HCT116 (cell line): ENCODE data around the gene LRRK1.

Source experiments
- EZH2phosphoT487 ChIP-seq: fragments of 200-600 bp; IDR thresholded peaks from 2 replicates; pipeline ENCODE4 v1.6.1; 2018; ENCODE audit warnings: antibody characterized with exemption, borderline replicate concordance
- JUND ChIP-seq: IDR thresholded peaks from 2 replicates; pipeline ENCODE4 v1.6.1; 2012
- POLR2A ChIP-seq: IDR thresholded peaks from 2 replicates; pipeline ENCODE4 v1.7.0; 2011; ENCODE audit warnings: borderline replicate concordance; ENCODE audit not compliant: insufficient read depth, insufficient read length; ENCODE audit errors: extremely low read depth
- POLR2AphosphoS5 ChIP-seq: IDR thresholded peaks from 2 replicates; pipeline ENCODE4 v1.6.1; 2011; ENCODE audit warnings: mild to moderate bottlenecking, low read depth, low read length, moderate library complexity
- REST ChIP-seq: IDR thresholded peaks from 2 replicates; pipeline ENCODE4 v1.6.1; 2012; ENCODE audit warnings: low read depth
- SIN3A ChIP-seq: IDR thresholded peaks from 2 replicates; pipeline ENCODE4 v1.6.1; 2012; ENCODE audit warnings: low read depth
- SP1 ChIP-seq: IDR thresholded peaks from 2 replicates; pipeline ENCODE4 v1.6.1; 2012; ENCODE audit warnings: low read depth
- SRF ChIP-seq: IDR thresholded peaks from 2 replicates; pipeline ENCODE4 v1.6.1; 2012; ENCODE audit warnings: low read depth
- YY1 ChIP-seq: IDR thresholded peaks from 2 replicates; pipeline ENCODE4 v1.6.1; 2011; ENCODE audit warnings: low read length, low read depth, moderate library complexity, mild to moderate bottlenecking; ENCODE audit not compliant: insufficient replicate concordance; ENCODE audit errors: extremely low read depth
- ZFX ChIP-seq: fragments of 450-650 bp; IDR thresholded peaks from 2 replicates; pipeline ENCODE4 v1.6.1; 2017
- ZNF274 ChIP-seq: fragments of 200-500 bp; sonication (Bioruptor generic); IDR thresholded peaks from 2 replicates; pipeline ENCODE4 v1.6.1; 2014; ENCODE audit warnings: mild to moderate bottlenecking, low read depth, low read length, inconsistent platforms
- TF ChIP-seq, protein P1 (sequence below): IDR thresholded peaks from 2 replicates; pipeline ENCODE4 v1.6.1; 2012
- TF ChIP-seq, protein P2 (sequence below), 3 experiments: fragments of 200-600 bp in 1 of 3; sonication (generic) in 1 of 3; IDR thresholded peaks in 2 of 3; conservative IDR thresholded peaks in 1 of 3; 2 replicates each; pipeline ENCODE4 v1.5.1; 2012 to 2017; ENCODE audit warnings: low read depth in 2 of 3, low read length in 2 of 3, antibody characterized with exemption in 1 of 3, borderline replicate concordance in 1 of 3, control low read depth in 1 of 3, mild to moderate bottlenecking in 1 of 3, mixed read lengths in 1 of 3, mixed run types in 1 of 3, moderate library complexity in 1 of 3; ENCODE audit not compliant: insufficient read depth in 1 of 3

- TF ChIP-seq, protein P1, sequence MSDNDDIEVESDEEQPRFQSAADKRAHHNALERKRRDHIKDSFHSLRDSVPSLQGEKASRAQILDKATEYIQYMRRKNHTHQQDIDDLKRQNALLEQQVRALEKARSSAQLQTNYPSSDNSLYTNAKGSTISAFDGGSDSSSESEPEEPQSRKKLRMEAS: no peak
- TF ChIP-seq POLR2AphosphoS5 (no peak), JUND (no peak), SP1 (no peak), POLR2A (no peak), ZFX (peak; percentile 36), REST (no peak), SRF (no peak), SIN3A (no peak), ZNF274 (no peak), YY1 (no peak), EZH2phosphoT487 (no peak)
- TF ChIP-seq, protein P2, sequence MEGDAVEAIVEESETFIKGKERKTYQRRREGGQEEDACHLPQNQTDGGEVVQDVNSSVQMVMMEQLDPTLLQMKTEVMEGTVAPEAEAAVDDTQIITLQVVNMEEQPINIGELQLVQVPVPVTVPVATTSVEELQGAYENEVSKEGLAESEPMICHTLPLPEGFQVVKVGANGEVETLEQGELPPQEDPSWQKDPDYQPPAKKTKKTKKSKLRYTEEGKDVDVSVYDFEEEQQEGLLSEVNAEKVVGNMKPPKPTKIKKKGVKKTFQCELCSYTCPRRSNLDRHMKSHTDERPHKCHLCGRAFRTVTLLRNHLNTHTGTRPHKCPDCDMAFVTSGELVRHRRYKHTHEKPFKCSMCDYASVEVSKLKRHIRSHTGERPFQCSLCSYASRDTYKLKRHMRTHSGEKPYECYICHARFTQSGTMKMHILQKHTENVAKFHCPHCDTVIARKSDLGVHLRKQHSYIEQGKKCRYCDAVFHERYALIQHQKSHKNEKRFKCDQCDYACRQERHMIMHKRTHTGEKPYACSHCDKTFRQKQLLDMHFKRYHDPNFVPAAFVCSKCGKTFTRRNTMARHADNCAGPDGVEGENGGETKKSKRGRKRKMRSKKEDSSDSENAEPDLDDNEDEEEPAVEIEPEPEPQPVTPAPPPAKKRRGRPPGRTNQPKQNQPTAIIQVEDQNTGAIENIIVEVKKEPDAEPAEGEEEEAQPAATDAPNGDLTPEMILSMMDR (IDR thresholded peaks at IDR 0.05 in 2 of 3, conservative IDR thresholded peaks at IDR 0.05 in 1 of 3; ENCODE audit: borderline replicate concordance in 1 of 3, insufficient read depth in 1 of 3, low read depth in 2 of 3, low read length in 2 of 3): no peak
Measured at GRCh38 chr15:100880139-100880896, 38.8 kb upstream of the LRRK1 start.
